Kidney (tissue), 14 donors: ENCODE results near the gene FAM193A. TPM values are rescaled to one million over a fixed set of nuclear protein-coding genes. Genes with fewer than 3 reads are reported as not detected.

ENCODE experiments used
- DNase-seq, 5 donors: peaks; one replicate each; pipeline ENCODE4 v3.0.0-alpha.2; 2013 to 2020
- FAIRE-seq: peaks from 2 replicates; lab custom pipeline; 2012; peaks lifted over from hg19 to GRCh38; lab: Jason Lieb, UNC
- H3K27ac ChIP-seq, 2 donors: one replicate each; pipeline ENCODE4 v1.7.0; 2013; ENCODE audit warnings: low read depth in 2 of 2, low read length in 2 of 2, inconsistent platforms in 1 of 2
- H3K27me3 ChIP-seq: one replicate; pipeline ENCODE4 v1.7.1; 2013; ENCODE audit warnings: low read length, inconsistent platforms; ENCODE audit not compliant: control insufficient read depth, insufficient read depth
- H3K36me3 ChIP-seq, 3 donors: one replicate each; pipeline versions ENCODE4 v1.7.0 to v1.7.1; 2013; ENCODE audit warnings: low read length in 3 of 3, control low read depth in 1 of 3, inconsistent platforms in 1 of 3; ENCODE audit not compliant: insufficient read depth in 3 of 3, control insufficient read depth in 2 of 3
- H3K4me1 ChIP-seq, 3 donors: one replicate each; pipeline versions ENCODE4 v1.7.0 to v1.7.1; 2013; ENCODE audit warnings: low read length in 3 of 3, inconsistent platforms in 1 of 3, low read depth in 1 of 3; ENCODE audit not compliant: control insufficient read depth in 2 of 3, insufficient read depth in 2 of 3
- H3K4me3 ChIP-seq, 3 donors: one replicate each; pipeline versions ENCODE4 v1.7.0 to v1.8.1; 2013; ENCODE audit warnings: low read length in 3 of 3, control low read depth in 1 of 3, inconsistent platforms in 1 of 3
- H3K9ac ChIP-seq, 3 donors: one replicate each; pipeline versions ENCODE4 v1.7.0 to v1.7.1; 2013; ENCODE audit warnings: low read length in 3 of 3, control low read depth in 1 of 3, inconsistent platforms in 1 of 3
- H3K9me3 ChIP-seq, 3 donors: one replicate each; pipeline versions ENCODE4 v1.7.0 to v1.7.1; 2013; ENCODE audit warnings: low read length in 3 of 3, control low read depth in 1 of 3, inconsistent platforms in 1 of 3; ENCODE audit not compliant: control insufficient read depth in 2 of 3, insufficient read depth in 1 of 3
- intact Hi-C: fragments of 100-400 bp; cut with DNase I; formaldehyde crosslinking; loops from one replicate; pipeline ENCODE4 v1.11.1; 2022
- polyA plus RNA-seq: library from polyadenylated mRNA; stranded (reverse); fragments of 350-450 nt; fragmentation: Illumina TruSeq; extraction: RNeasy Lipid Tissue Mini Kit (QIAGEN cat#74804); gene quantifications from one replicate; pipeline ENCODE4 v1.2.3, GENCODE V29; 2014; ENCODE audit warnings: low read depth, low replicate concordance; ENCODE audit not compliant: insufficient read depth
- total RNA-seq: library from RNA; stranded (reverse); fragmentation: NEBNext Ultra II Directional; extraction: Animal tissue kit (Norgen Biotek cat#: 25700); gene quantifications from one replicate; pipeline ENCODE4 v1.2.1, GENCODE V29; 2021
- TF ChIP-seq, protein P1 (sequence below): IDR thresholded peaks from 3 replicates; pipeline ENCODE4 v1.5.1; 2012; ENCODE audit warnings: mild to moderate bottlenecking, moderate library complexity, borderline replicate concordance; ENCODE audit not compliant: insufficient read depth; ENCODE audit errors: extremely low read depth
- donor health status: control.
- donor health status: control.
- donor health status: control.
- donor health status: control.
- donor health status: control.
- donor health status: DM: yes; HTN: yes; CAD: no.
- donor health status: Normal renal cell carcinoma (clear cell type).

The FAM193A gene
- total and polyA plus RNA-seq, 2 donors from 2014 or later, result 6.3 to 29.3 TPM

- H3K4me1 ChIP-seq, result peaks cover 0 to 11% (median 11%) of the 10 kb centered on the region in 3 donors
- peak; percentile 82 to 95 (median 88) for DNase-seq
- peaks cover 0 to 4% (median 3%) of the 10 kb centered on the region in 3 donors for H3K36me3 ChIP-seq
- no peaks in the 10 kb centered on the region for H3K27me3 ChIP-seq
- H3K9ac ChIP-seq, result peak within 1 kb of the TSS in 2 of 3 donors; percentile 58 to 73
- peak within 1 kb of the TSS; percentile 72 to 88 for H3K27ac ChIP-seq
- no peak for FAIRE-seq
- intact Hi-C loops, result no loop called here
- TF ChIP-seq, protein P1, sequence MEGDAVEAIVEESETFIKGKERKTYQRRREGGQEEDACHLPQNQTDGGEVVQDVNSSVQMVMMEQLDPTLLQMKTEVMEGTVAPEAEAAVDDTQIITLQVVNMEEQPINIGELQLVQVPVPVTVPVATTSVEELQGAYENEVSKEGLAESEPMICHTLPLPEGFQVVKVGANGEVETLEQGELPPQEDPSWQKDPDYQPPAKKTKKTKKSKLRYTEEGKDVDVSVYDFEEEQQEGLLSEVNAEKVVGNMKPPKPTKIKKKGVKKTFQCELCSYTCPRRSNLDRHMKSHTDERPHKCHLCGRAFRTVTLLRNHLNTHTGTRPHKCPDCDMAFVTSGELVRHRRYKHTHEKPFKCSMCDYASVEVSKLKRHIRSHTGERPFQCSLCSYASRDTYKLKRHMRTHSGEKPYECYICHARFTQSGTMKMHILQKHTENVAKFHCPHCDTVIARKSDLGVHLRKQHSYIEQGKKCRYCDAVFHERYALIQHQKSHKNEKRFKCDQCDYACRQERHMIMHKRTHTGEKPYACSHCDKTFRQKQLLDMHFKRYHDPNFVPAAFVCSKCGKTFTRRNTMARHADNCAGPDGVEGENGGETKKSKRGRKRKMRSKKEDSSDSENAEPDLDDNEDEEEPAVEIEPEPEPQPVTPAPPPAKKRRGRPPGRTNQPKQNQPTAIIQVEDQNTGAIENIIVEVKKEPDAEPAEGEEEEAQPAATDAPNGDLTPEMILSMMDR, result peak; percentile 35
- peak within 1 kb of the TSS; percentile 48 to 68 (median 56) for H3K4me3 ChIP-seq
- H3K9me3 ChIP-seq, result no peaks in the 10 kb centered on the region
Measured at GRCh38 chr4:2755821-2756690, 219.6 kb downstream of the FAM193A start, which contains the start of gene TNIP2. TSS of gene TNIP2 (minus strand) at chr4:2756336. CDS start at chr4:2756289, 47 bp downstream.

GRCh38 chr4:2756691-2757350 lies 220.4 kb downstream of the FAM193A start:
- intact Hi-C loops, result no loop called here
- Histone ChIP-seq H3K9ac (peak overlapping the region in 1 of 3 donors; percentile 46), H3K9me3 (no peaks in the 10 kb centered on the region), H3K36me3 (peaks cover 0 to 4% (median 3%) of the 10 kb centered on the region in 3 donors), H3K4me3 (peak overlapping the region in 2 of 3 donors; percentile 56 to 60), H3K27ac (peak overlapping the region in 1 of 2 donors; percentile 48), H3K4me1 (peaks cover 0 to 12% (median 11%) of the 10 kb centered on the region in 3 donors), H3K27me3 (no peaks in the 10 kb centered on the region)
- no peak for FAIRE-seq
- TF ChIP-seq, protein P1, result no peak
- no peak for DNase-seq

GRCh38 chr4:2757426-2757825 lies 221.0 kb downstream of the FAM193A start:
- H3K4me1 ChIP-seq, result peaks cover 0 to 15% (median 12%) of the 10 kb centered on the region in 3 donors
- TF ChIP-seq, protein P1, result no peak
- peaks cover 0 to 2% (median 0%) of the 10 kb centered on the region in 3 donors for H3K36me3 ChIP-seq
- DNase-seq (peak in 1 of 5 donors; percentile 45), FAIRE-seq (no peak)
- intact Hi-C loops, result no loop called here
- H3K27me3 ChIP-seq, result no peaks in the 10 kb centered on the region
- no peak overlapping the region for H3K27ac ChIP-seq
- H3K9me3 ChIP-seq, result no peaks in the 10 kb centered on the region
- no peak overlapping the region for H3K9ac ChIP-seq
- H3K4me3 ChIP-seq, result no peak overlapping the region
